ENCODE data around the gene VIP.

The VIP gene

GRCh38 chr6:152783217-152783878 lies 32.8 kb downstream of the VIP start:
- DNase-seq (ENCODE audit: insufficient read length) (no peak), FAIRE-seq (no peak)
- TF ChIP-seq POLR2A (IDR thresholded peaks at IDR 0.05; ENCODE audit: low read depth, low read length) (no peak), POLR2AphosphoS5 (IDR thresholded peaks at IDR 0.05; ENCODE audit: low read depth, low read length) (no peak), TAF1 (IDR thresholded peaks at IDR 0.05; ENCODE audit: borderline replicate concordance, low read depth, low read length) (no peak)

DNA sequence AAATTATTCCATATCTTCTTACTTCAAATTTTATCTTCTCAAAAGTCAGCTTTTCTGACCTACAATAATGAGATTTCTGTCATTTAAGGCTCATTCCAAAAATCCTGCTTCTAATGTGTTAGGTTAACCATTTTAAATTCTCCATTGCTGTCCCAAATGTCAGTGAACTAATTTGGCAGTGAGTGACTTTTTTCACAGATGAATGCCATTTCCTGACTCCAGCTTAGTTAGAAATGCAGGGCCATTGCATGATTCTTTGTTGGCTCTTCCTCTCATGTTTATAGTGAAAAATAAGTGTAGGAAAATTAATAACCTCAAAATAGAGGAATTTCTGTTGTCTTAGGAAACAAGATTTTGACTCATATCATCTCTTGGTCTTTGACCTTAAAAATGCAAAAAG lies 44.1 kb downstream of the VIP start:
- TF ChIP-seq POLR2AphosphoS5 (IDR thresholded peaks at IDR 0.05; ENCODE audit: low read depth, low read length) (no peak), POLR2A (IDR thresholded peaks at IDR 0.05; ENCODE audit: low read depth, low read length) (no peak), TAF1 (IDR thresholded peaks at IDR 0.05; ENCODE audit: borderline replicate concordance, low read depth, low read length) (no peak)
- DNase-seq (ENCODE audit: insufficient read length) = no peak

GRCh38 chr6:152804150-152804549 lies 53.6 kb downstream of the VIP start:
- no peak for FAIRE-seq
- TF ChIP-seq TAF1 (IDR thresholded peaks at IDR 0.05; ENCODE audit: borderline replicate concordance, low read depth, low read length) (no peak), POLR2AphosphoS5 (IDR thresholded peaks at IDR 0.05; ENCODE audit: low read depth, low read length) (no peak), POLR2A (IDR thresholded peaks at IDR 0.05; ENCODE audit: low read depth, low read length) (no peak)
- no peak for DNase-seq (ENCODE audit: insufficient read length)

More for the DNA sequence above, 44.1 kb downstream of the VIP start:
- no peak for FAIRE-seq
